Fibroblast of skin of right biceps (primary cell): ENCODE measurements around the gene ACOX1.
"Not testable (repeated sequence)": the region's sequence is repeated elsewhere in the genome, so short reads cannot be mapped to it uniquely, and the experiment has no call there.

ENCODE experiments used
- DNase-seq: peaks from one replicate; pipeline ENCODE4 v3.0.0-alpha.2; 2013

Gene ACOX1

GRCh38 chr17:75979705-75980187 is 780 bp upstream of the ACOX1 start:
- DNase-seq, result no peak

- DNase-seq, result no peak
Measured at GRCh38 chr17:75976175-75976848, 2.7 kb downstream of the ACOX1 start.

- DNase-seq, result no peak
Measured at GRCh38 chr17:75975757-75976174, 3.2 kb downstream of the ACOX1 start.

GRCh38 chr17:75975187-75975586 is 3.8 kb downstream of the ACOX1 start:
- DNase-seq, result not testable (repeated sequence)

- DNase-seq, result no peak
Measured at GRCh38 chr17:75970626-75971025, 8.3 kb downstream of the ACOX1 start.

GRCh38 chr17:75970011-75970523 is 8.9 kb downstream of the ACOX1 start:
- peak; percentile 9 for DNase-seq

- DNase-seq, result not testable (repeated sequence)
Measured at GRCh38 chr17:75969044-75969443, 9.9 kb downstream of the ACOX1 start.

- no peak for DNase-seq
Measured at GRCh38 chr17:75965468-75965867, 13.5 kb downstream of the ACOX1 start.

GRCh38 chr17:75959839-75960511 is 19.0 kb downstream of the ACOX1 start:
- no peak for DNase-seq

GRCh38 chr17:75959051-75959838 is 19.7 kb downstream of the ACOX1 start:
- no peak for DNase-seq

GRCh38 chr17:75950855-75951554 is 28.0 kb downstream of the ACOX1 start:
- peak; percentile 23 for DNase-seq

GRCh38 chr17:75950421-75950820 is 28.5 kb downstream of the ACOX1 start:
- DNase-seq, result no peak

- DNase-seq, result no peak
Measured at GRCh38 chr17:75945211-75945610, 33.8 kb downstream of the ACOX1 start.

GRCh38 chr17:75943491-75943890 is 35.5 kb downstream of the ACOX1 start:
- no peak for DNase-seq

- no peak for DNase-seq
Measured at GRCh38 chr17:75942473-75942872, 36.5 kb downstream of the ACOX1 start.

- DNase-seq, result no peak
Measured at GRCh38 chr17:75941442-75941819, 37.5 kb downstream of the ACOX1 start.

GRCh38 chr17:75940727-75941441 is 38.1 kb downstream of the ACOX1 start, which contains the start of gene FBF1:
Gene FBF1, minus strand, starts transcription at chr17:75941042. Its CDS starts 2,893 bp downstream, at chr17:75938149.
- DNase-seq, result peak; percentile 94

- no peak for DNase-seq
Measured at GRCh38 chr17:75937652-75938051, 41.3 kb downstream of the ACOX1 start.

GRCh38 chr17:75933808-75934207 is 45.2 kb downstream of the ACOX1 start:
- DNase-seq, result peak; percentile 31

GRCh38 chr17:75932852-75933251 is 46.1 kb downstream of the ACOX1 start:
- no peak for DNase-seq

GRCh38 chr17:75931062-75931461 is 47.9 kb downstream of the ACOX1 start:
- no peak for DNase-seq
